ENCODE measurements around the gene NUDT1. TPM values are rescaled to one million over a fixed set of nuclear protein-coding genes. Genes with fewer than 3 reads are reported as not detected.

The NUDT1 gene
- total RNA-seq, 1 donor from 2014 or later = 12.3 TPM

DNA sequence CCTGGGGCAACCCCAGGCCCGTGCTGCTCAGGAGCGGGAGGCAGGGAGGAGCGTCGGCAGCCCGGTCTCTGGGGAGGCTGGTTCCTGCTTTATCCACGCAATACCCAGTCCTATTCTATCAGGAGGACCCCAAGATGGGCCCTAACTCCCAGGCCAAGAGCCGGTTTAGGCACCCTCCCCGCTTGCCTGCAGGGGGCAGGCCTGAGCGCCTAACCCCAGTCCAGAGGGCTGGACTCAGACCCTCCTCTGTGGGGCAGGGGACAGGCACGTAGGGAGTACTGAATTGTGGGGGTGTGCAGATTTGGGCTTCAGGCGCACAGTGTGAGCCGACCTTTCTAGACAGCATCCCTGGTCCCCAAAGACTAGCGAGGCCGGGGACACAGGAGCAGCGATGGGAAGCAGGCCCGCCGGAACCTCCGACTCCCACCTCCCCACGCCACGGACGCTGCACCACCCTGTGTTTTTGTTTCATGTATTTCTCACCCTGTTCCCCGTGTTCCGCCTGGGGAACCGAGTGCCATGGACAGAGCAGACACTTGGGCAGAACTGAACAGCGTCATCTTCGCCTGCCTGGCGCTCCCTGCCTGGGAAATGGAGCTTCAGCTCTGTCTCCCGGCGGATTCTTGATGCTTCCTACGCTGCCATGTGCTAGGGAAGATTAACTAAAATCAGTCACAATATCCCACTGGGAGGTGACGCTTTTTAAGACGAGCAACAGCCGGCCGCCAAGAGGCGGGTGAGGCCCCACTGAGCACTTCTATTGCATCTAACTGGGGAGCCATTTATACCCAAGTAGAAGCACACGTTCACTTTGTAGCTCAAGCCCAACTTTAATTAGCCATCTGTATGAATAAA lies 5.3 kb downstream of the NUDT1 start:
- no peak for DNase-seq (ENCODE audit: extremely low read depth, low read depth, low spot score)

- DNase-seq (ENCODE audit: extremely low read depth, low read depth, low spot score) = no peak
Observed at GRCh38 chr7:2248984-2249694, 7.1 kb downstream of the NUDT1 start.

GRCh38 chr7:2249744-2250323 lies 7.8 kb downstream of the NUDT1 start:
- no peak for DNase-seq (ENCODE audit: extremely low read depth, low read depth, low spot score)

DNA sequence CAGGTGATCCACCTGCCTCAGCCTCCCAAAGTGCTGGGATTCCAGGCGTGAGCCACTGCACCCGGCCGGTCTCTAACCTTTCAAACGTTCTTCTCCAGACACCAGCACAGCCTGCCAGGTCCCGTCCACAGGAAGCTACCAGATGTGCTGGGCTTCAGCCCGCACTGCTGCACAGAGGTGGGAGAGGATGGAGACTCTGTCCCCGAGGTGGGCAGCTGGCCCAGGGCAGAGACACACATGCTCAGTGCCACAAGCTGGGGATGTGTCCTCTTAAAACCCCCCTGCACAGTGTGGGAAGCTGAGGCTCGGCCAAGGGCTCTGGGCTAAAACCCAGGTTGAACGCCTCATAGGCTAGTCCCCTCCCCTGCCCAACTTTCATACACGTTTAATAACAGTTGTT lies 9.4 kb downstream of the NUDT1 start:
- DNase-seq (ENCODE audit: extremely low read depth, low read depth, low spot score) = no peak

- DNase-seq (ENCODE audit: extremely low read depth, low read depth, low spot score) = no peak
Observed at GRCh38 chr7:2251841-2252771, 10.1 kb downstream of the NUDT1 start.

- DNase-seq (ENCODE audit: extremely low read depth, low read depth, low spot score) = no peak
Observed at GRCh38 chr7:2253021-2253420, 11.0 kb downstream of the NUDT1 start.

DNA sequence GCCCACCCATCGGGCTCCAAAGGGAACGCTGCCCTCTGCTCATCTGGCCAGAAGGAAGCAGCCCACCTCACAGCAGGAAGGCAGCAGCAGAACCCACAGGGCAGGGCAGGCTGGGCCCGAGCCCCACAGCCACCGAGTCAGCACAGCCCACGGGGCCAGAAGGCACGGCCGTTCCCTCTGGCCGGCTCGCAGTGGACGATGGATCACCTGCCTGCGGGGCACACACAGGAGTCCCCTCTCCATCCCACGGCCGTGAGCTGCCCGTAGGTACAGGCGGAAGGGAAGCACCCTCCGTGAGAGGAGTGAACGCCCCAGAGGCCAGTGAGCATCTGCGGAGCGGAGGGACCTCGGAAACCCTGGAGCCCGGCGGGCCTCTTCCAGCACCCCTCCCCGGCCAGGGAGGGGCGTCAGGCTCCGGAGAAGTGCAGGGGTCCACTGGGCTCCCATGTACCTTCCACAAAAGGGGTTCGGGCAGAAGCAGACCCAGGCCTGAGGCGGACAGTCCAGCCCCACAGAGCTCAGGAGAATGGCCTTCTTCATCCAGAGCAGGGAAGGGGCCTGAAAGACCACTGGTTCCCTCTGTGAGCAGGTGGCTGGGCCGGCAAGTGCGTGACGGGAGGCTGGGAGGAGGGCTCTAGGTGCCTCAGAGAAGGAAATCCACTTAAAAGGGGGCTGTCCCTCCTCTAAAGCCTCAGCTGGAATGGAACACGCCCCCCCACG lies 11.7 kb downstream of the NUDT1 start:
- DNase-seq (ENCODE audit: extremely low read depth, low read depth, low spot score) = no peak

- DNase-seq (ENCODE audit: extremely low read depth, low read depth, low spot score) = no peak
Observed at GRCh38 chr7:2254429-2255144, 12.6 kb downstream of the NUDT1 start.

GRCh38 chr7:2255145-2256139 lies 13.4 kb downstream of the NUDT1 start:
- no peak for DNase-seq (ENCODE audit: extremely low read depth, low read depth, low spot score)

DNA sequence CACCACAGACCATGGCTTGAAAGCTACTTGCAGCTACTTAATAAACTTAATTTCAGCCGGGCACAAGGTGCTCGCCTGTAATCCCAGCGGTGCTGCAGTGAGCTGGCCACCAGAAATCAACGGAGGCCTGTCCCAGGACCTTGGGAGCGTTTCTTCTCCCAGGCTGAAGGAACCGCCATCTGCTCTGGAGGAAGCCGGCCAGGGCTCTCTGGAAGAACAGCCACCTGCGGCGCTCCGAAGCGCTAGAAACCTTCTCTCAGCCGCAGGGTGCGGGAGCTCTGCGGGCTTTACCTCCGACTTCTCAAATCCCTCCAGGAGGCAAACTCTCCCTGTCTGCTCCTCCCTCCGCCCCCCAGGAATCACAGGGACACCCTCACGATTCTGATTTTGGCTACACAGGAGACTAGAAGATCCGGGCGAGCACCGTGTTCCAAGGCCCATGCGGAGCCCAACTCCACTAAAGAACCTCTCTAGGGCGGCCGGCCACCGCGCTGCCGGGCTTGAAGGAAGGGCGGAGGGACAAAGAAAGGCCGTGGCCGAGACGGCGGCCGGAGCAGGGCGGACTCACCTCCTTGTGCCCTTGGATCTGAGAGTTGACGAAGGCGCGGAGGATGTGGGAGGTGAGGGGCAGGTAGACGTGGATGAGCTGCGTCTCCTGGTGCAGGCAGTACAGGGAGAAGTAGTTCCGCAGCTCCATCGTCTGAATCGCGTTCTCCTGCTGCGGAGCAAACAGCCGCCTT lies 14.4 kb downstream of the NUDT1 start:
- no peak for DNase-seq (ENCODE audit: extremely low read depth, low read depth, low spot score)

GRCh38 chr7:2257046-2257551 lies 15.1 kb downstream of the NUDT1 start:
- no peak for DNase-seq (ENCODE audit: extremely low read depth, low read depth, low spot score)

- DNase-seq (ENCODE audit: extremely low read depth, low read depth, low spot score) = no peak
Observed at GRCh38 chr7:2257651-2258050, 15.6 kb downstream of the NUDT1 start.

- DNase-seq (ENCODE audit: extremely low read depth, low read depth, low spot score) = no peak
Observed at GRCh38 chr7:2258661-2259365, 16.8 kb downstream of the NUDT1 start.

GRCh38 chr7:2259480-2259879 lies 17.5 kb downstream of the NUDT1 start:
- no peak for DNase-seq (ENCODE audit: extremely low read depth, low read depth, low spot score)

- no peak for DNase-seq (ENCODE audit: extremely low read depth, low read depth, low spot score)
Observed at GRCh38 chr7:2260820-2261219, 18.8 kb downstream of the NUDT1 start.

DNA sequence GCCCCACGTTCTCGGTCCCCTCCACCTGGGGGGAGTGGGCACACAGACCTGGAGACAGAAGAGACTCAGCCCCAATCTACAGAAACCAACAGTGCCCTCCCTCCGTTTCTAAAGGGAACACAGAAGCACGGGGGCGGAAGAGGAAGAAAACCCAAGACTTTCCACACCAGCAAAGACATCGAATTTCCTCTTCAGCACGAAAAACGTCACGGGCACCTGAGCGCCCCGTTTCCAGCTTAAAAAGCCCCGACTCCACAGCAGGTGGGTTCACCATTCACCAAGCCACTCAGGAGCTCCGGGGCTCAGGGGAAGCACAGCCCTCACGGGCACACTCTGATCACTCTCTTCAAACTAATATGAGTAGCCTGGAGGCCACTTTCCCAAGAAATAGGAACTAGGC lies 19.6 kb downstream of the NUDT1 start:
- DNase-seq (ENCODE audit: extremely low read depth, low read depth, low spot score) = no peak

GRCh38 chr7:2263176-2263575 lies 21.1 kb downstream of the NUDT1 start:
- DNase-seq (ENCODE audit: extremely low read depth, low read depth, low spot score) = no peak

Measured in glomerular endothelial cell (primary cell).